HG02885 (cell line): Measurements from ENCODE around the gene VDAC1.
A peak's percentile ranks its signal among the peaks of the same experiment; 100 is the strongest.
"Not testable (repeated sequence)": the region's sequence is repeated elsewhere in the genome, so short reads cannot be mapped to it uniquely, and the experiment has no call there.

Experiments
- ATAC-seq: cut with Tn5 transposase; IDR thresholded peaks from one replicate; pipeline ENCODE4 v1.9.1; 2021; ENCODE audit warnings: mild to moderate bottlenecking; ENCODE audit not compliant: unreplicated experiment, poor library complexity

VDAC1 gene

DNA sequence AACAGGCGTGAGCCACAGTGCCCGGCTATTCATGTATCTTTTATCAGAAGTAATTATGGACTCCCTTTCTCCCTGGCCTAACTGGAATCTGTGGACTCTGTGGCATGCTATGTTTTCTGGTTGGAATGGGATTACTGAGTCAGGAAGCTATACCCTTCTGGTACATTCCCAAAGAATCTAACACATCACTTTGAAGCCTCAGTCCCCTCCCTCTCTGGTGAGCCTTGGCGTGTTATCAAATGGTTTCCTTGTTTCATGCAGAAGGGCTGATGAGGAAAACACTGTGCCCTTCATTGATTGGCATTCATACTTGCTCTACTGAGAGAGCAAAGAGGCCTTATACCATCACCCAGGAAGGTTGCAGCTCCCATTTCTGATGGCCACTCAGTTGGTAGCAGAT, 59.2 kb downstream of the VDAC1 start:
- no peak for ATAC-seq

DNA sequence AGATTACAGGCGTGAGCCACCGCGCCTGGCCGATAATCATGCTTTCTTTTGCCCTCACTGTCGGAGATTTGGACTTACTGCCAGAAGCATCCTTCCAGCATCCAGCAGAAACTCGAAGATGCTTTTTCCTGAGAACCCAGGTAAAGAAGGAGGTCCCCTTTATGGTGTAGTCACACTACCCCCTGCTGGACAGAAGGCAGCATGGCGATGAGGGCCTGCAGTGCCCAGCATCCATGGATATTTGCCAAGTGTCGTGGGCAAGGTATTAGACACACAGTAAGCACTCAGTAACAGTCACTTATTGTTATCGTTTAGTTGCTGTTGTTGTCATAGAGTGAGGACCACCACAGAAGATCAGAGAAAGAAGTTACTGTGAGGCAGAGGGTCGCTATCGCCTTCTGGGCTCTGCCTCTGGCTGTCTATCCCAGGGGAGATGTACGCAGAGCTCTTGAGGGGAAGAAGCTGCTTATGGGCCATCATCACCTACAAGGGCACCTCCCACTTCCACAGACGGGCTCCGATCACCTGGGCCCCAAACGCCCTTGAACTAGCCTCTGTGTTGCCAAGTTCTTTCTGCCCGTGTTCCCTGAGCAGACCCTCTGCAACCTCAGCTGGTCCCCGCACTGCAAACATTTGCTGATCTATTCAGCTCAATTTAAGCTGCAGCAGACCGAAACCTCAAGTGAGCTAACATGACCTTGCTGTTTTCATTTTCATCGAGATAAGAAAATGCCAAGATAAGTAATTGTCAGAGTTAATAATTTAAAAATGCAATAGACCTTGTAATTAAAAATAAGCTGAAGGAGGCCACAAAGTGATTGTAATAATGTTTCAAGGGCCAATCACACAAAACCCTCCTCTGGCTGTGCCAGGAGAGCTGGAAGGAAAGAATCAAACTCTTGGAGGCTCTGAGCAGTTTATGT, 60.3 kb downstream of the VDAC1 start:
- ATAC-seq = no peak

DNA sequence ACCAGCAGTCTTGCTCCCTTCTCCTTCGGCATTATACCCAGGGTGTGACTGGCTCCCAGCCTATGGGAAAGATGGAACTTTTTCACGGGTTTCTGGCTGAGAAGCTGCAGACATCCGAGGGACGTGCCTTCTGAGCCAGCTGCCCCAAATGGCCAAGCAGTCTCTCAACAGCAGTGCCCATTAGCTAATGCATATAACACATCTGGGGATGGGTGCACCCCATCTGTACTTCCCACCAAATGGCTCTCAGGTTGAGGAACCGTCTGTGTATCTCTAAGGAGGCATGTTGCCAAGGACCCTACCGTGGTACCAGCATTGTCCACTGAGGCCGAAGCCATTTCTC, 61.3 kb downstream of the VDAC1 start:
- ATAC-seq = no peak

DNA sequence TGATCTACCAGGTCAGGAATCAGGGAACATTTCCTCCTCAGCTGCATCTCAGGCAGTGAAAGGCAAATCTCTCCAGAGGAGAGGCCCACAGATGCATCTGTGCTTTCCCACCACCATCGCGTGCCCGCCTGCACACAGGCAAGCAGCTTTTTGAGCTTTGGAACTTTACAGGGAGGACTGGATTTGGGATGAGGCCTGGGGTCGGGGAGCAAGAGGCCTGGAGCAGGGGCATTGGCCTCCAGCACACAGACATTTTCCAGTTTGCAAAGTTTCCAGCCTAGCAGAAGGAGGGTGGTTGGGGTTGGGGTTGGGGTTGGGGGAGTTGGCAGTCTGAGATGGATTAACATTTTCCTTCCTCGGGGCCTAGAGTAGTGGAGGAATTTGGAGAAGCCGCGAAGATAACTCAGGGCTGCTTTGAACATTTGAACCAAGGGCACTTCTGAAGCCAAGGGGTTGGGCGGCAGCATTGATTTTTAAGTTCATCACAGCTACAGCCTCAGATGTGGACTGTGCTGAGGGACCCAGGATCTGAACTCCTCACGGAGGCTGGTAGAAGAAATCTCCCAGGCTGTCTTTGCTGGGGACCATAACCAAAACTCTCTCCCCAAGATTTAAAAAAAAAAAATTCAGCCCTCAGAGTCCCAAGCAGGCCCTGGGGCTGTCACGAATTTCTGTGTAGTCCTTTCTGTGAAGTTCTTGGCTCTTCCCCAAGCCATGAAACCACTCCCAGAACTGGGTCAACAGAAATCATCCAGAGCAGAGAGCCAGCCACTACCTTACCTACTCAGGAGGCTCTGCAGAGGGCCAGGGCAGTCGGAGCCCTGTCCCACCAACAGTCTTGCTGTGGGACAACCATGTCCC, 61.9 kb downstream of the VDAC1 start:
- ATAC-seq = no peak

DNA sequence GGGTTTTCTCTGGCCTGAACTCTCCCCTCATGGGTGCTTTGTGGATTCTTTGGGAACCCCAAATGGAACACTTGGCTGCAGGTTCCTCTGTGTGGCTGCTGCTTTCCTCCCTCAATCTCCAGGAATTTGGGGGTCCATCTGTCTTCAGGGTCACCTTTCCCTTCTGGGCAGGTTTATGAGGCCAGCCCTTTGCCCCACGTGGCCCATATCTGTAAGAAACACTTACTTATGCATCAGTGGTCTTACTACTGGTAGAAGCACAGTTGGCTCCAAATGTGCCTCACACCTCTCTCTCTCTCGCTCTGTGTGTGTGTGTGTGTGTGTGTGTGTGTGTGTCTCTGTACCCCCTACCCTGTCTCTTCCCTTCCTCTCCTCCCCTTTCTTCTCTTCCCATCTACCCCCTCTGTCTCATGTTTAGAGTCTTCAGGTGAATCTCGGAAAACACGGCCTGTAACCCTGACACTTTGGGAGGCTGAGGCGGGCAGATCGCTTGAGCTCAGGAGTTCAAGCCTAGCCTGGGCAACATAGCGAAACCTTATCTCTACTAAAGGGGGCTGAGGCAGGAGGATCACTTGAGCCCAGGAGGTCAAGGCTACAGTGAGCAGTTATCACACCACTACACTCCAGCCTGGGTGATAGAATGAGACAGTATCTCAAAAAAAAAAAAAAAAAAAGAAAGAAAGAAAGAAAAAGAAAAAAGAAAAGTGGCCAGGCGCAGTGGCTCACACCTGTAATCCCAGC, 63.1 kb downstream of the VDAC1 start:
- ATAC-seq = no peak

DNA sequence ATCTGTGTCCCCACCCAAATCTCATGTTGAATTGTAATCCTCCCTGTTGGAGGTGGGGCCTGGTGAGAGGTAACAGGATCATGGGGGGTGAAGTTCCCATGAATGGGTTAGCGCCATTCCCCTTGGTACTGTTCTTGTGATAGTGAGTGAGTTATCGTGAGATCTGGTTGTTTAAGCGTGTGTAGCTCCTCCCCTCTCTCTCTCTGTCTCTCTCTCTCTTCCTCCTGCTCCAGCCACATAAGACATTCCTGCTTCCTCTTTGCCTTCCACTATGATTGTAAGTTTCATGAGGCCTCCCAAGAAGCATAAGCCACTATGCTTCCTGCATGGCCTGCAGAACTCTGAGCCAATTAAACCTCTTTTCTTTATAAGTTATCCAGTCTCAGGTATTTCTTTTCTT, 65.1 kb downstream of the VDAC1 start:
- ATAC-seq = no peak

DNA sequence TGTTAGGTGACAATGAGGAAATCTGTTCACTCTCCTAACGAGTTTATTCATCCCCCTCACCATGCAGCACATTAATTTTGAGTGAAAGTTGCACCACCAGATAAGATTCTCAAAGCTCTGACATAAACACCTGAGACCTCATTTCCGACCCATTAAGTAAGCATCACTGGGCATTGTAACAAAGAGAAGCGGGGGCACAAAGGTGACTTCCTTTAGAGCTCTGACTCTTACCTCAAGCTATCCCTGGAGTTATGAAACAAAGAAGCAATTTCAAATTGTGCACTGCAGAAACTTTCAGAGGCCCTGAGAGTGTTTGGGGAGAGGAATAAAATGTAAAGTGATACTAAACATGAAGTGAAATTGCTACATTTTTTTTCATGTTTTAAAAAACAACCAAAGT, 65.8 kb downstream of the VDAC1 start:
- peak; percentile 44 for ATAC-seq

DNA sequence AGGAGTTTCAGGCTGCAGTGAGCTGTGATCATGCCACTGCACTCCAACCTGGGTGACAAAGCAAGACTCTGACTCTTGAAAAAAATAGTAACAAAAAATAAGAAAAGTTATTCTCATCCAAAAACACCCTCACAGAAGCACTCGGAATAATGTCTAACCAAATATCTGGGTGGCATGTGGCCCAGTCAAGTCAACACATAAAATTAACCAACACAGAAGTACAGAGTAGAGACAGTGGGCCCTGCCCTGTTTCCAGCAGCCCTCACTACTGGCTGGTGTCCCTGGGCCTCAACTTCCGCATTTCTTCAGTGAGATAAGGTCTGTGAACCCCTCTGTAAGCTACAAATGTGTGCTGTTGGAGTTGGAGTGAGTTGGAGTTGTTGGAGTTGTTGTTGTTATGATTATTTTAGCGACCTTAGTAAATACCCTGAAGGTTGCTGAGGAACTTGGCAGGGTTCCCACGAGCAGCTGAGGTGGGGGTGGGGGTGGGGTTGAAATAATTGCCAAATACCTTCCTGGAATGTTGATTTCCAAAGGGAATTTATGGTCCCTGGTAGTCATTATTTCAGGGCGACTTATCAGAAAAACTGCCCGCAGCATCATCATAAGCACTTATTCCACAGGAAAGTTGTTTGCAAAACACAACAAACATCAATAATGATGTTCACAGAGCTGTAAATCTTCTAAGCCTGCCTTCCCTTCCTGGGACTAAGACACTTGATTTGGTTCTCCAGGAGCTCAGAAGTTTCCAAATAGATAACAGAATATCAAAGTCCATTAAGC, 66.5 kb downstream of the VDAC1 start:
- ATAC-seq = no peak

DNA sequence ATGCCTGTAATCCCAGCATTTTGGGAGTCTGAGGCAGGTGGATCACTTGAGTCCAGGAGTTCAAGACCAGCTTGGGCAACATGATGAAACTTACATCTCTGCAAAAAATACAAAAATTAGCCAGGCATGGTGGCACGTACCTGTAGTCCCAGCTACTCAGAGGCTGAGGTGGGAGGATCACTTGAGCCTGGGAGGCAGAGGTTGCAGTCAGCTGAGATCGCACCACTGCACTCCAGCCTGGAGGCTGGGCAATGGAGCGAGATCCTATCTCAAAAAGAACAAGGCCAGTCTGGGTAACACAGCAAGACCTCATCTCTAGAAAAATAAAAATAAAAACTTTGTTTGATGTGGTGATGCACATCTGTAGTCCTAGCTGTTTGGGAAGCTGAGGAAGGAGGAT, 67.1 kb downstream of the VDAC1 start:
- ATAC-seq = not testable (repeated sequence)

DNA sequence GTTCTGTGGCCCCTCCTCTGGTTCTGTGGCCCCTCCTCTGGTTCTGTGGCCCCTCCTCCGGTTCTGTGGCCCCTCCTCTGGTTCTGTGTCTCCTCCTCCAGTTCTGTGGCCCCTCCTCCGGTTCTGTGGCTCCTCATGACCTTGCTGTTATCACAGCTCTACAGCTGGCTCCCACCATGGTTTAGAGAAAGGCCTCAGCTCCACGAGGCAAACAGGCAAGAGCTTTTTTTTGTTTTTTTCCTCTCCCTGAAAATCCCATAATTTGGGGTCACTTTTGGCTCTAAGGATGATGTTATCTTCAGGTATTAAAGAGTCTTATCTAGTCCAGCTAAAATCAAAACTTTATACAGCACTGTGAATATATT, 68.1 kb downstream of the VDAC1 start:
- ATAC-seq = no peak

DNA sequence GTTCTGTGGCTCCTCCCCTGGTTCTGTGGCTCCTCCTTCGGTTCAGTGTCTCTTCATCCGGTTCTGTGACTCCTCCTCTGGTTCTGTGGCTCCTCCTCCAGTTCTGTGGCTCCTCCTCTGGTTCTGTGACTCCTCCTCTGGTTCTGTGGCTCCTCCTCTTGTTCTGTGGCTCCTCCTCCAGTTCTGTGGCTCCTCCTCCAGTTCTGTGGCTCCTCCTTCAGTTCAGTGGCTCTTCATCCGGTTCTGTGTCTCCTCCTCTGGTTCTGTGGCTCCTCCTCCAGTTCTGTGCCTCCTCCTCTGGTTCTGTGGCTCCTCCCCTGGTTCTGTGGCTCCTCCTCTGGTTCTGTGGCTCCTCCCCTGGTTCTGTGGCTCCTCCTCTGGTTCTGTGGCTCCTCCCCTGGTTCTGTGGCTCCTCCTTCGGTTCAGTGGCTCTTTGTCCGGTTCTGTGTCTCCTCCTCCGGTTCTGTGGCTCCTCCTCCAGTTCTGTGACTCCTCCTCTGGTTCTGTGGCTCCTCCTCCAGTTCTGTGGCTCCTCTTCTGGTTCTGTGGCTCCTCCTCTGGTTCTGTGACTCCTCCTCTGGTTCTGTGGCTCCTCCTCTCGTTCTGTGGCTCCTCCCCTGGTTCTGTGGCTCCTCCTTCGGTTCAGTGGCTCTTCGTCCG, 68.7 kb downstream of the VDAC1 start:
- ATAC-seq = not testable (repeated sequence)

DNA sequence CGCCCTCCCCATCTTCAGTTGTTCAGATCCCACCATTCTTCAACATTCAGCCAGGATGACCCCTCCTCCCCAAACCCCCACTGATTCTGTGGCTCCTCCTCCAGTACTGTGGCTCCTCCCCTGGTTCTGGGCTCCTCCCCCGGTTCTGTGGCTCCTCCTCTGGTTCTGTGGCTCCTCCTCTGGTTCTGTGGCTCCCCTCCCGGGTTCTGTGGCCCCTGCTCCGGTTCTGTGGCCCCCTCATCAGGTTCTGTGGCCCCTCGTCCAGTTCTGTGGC, 69.2 kb downstream of the VDAC1 start:
- no peak for ATAC-seq

DNA sequence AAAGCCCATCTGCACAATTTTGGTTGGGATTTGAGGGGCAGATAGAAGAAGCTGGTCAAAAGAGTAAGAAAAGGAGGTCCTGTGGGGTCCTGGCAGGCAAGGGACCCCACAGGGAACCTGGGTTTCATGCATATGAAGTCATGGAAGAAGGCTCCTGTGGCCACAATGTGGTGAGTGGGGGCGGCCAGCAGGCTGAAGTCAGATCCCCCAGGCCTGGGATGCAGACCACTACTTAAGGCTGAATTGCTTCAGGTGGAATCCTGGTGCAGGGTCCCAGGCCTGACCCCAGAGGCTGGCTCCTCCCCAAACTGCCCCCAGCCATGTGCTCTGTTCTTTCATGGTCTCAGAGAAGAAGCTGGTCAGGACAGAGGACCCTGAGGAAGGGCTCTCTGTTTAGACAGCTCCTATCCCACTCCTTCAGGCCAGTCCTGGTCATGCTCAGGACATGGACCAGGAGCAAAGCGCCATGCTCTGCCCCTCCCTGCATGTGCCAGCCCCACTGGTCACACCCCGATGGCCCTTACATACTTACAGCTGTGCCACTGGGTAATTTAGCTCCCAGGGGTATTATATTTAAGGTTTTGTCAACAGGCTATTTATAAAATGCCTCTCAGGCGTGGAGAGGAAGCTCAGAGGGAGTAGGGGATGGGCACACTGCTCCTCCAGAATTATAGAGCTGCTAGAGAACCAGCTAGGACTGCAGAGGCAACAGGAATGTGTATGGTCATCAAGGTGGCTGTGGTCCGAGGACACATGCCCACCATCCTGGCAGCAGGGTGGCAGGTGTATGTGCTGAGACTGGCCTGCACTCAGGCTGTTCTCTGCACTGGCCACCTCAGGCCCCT, 69.7 kb downstream of the VDAC1 start:
- ATAC-seq = no peak

DNA sequence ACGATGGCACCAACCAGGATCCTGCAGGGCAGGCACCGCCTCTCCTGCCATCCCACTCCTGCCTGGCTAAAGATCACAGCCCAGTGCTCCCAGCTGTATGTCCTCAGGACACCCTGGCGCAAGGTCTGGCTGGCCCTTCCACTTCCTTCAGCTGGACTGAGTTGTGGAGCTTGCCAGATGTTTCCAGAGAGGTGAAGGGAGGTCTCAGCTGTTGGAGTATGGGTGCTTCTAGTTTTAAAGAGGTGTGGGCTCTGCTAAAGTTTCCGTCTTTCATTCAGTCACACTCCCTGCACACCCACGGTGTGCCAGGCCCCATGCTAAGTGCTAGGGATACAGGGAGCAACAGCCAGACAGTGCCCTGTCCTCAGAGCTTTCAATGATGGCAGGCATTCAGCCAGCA, 70.5 kb downstream of the VDAC1 start:
- no peak for ATAC-seq

DNA sequence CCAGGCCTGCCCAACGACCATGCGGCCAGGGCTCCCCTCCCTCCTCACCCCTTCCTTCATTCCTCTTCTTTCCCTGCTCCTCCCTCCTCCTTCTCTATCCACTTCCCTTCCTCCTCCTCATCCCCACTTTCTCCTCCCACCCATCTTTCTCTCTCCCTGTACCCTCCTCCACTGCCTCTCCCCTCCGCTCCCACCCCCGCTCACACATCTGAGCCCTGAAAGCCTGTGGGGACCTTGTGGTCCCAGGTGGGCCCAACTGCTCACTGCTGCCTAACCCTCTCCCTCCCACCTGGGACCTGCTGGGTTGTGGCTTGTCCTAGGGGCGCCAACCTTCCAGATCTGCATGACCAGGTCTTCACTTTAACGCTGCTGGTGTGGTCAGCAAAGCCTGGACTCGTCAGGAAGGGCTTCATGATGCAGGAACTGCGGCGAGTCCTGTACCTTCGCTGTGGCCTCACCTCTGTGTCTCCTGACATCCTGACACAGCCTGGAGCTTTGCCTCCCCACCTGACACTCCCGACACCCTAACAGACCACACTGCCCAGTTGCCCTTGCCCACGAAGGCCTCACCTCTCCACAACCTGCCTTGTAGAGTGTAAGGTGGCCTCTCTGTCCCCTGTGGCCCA, 71.0 kb downstream of the VDAC1 start:
- ATAC-seq = no peak

DNA sequence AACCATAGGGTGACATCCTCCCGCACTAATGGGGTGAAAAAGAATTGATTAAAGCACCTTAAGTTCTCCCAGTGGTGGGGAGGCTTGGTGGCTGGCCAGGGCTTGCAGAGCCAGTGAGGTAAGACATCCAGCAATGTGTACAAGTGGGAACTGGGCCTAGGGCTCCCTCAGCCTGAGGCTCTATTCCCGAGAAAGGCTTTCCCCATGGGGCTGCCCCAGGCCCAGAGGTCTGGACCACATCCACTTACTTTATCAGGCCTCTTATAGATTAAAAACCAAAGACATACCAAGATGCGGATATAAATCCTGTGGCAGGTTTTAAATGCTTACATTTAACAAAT, 71.6 kb downstream of the VDAC1 start:
- ATAC-seq = no peak

DNA sequence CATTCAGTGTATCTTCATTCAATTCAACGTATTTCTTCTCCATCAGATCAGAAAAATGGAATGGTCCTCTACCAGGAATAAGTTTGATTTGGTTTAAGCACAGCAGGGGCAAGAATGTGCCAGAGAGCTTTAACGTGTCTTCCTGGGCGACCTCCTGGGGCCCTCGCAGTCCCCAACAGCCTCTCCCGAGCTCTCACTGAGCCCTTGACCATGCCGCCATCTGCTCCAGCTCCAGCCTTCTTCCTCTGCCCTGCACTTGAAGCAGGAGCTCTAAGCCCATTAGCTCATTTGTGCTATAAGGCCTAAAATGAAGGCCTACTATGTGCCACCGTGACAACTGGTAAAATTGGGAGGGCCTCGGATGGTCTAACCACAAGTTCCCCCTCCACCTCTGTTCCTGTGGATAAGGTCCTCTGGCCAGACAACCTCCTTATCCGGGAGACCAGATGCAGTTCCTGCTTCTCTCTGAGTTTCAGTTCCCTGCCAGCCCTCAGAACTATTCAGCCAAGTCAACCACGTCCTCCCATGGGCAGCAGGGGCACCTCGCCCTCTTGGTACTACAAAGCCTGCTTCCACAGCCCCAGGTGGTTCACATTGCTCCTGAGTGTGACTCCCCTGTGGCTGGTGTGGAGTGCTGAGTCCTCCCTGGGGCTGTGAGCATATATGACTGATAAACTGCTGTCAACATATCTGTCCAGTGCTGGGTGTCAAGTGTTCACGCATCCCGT, 72.2 kb downstream of the VDAC1 start:
- ATAC-seq = no peak

DNA sequence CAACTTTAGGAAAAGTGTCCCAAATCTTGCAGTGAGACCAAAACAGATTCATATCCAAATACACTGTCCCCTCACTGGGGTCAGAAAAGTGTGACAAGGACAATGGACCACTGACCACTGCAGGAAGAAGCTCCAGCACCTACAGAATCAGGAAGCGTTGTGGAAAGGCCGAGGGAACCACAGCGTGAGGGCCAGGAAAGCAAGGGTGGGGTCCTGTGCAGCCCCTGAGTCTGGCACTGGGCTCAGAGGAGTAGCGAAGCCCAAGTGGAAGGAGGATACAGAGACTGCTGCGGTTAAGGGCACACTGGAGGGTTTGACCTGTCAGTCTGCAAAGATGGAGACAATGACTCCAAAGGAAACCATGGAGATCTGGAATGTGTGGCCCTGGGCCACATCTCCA, 73.2 kb downstream of the VDAC1 start:
- no peak for ATAC-seq
